HepG2 (cell line): ENCODE results near the gene MVP. TPM values are rescaled to one million over a fixed set of nuclear protein-coding genes. Genes with fewer than 3 reads are reported as not detected.
A peak's percentile ranks its signal among the peaks of the same experiment; 100 is the strongest.

Source experiments
- ATRX ChIP-seq: sonication (generic); formaldehyde crosslinking; IDR thresholded peaks from 2 replicates; pipeline ENCODE4 v1.4.0; 2020; ENCODE audit warnings: missing genetic modification reagents, borderline replicate concordance
- GATAD2A ChIP-seq: IDR thresholded peaks from 2 replicates; pipeline ENCODE4 v1.6.1; 2016
- HHEX ChIP-seq: IDR thresholded peaks from 2 replicates; pipeline ENCODE4 v1.6.1; 2016; ENCODE audit warnings: control low read depth
- HOXA9 ChIP-seq: sonication (generic); formaldehyde crosslinking; IDR thresholded peaks from 2 replicates; pipeline ENCODE4 v1.8.1; 2022; ENCODE audit warnings: missing genetic modification reagents, mild to moderate bottlenecking, moderate library complexity, borderline replicate concordance
- MEIS2 ChIP-seq: sonication (generic); formaldehyde crosslinking; IDR thresholded peaks from 2 replicates; pipeline ENCODE4 v1.9.0; 2021; ENCODE audit warnings: mild to moderate bottlenecking, missing genetic modification reagents
- MNT ChIP-seq: fragments of 450-650 bp; IDR thresholded peaks from 2 replicates; pipeline ENCODE4 v1.6.1; 2016
- MTA1 ChIP-seq: sonication (generic); formaldehyde crosslinking; IDR thresholded peaks from 2 replicates; pipeline ENCODE4 v1.4.0; 2020; ENCODE audit warnings: missing genetic modification reagents, mild to moderate bottlenecking, borderline replicate concordance
- PTBP1 ChIP-seq: fragments of 200-400 bp; formaldehyde crosslinking; IDR thresholded peaks from 2 replicates; pipeline ENCODE4 v1.6.1; 2018; ENCODE audit warnings: low read length, low read depth; ENCODE audit not compliant: poor library complexity, severe bottlenecking
- SATB2 ChIP-seq: sonication (generic); formaldehyde crosslinking; IDR thresholded peaks from 2 replicates; pipeline ENCODE4 v1.5.0; 2020; ENCODE audit warnings: missing genetic modification reagents
- TAF1 ChIP-seq: sonication (generic); formaldehyde crosslinking; IDR thresholded peaks from 2 replicates; pipeline ENCODE4 v1.4.0; 2020; ENCODE audit warnings: missing genetic modification reagents
- TEAD2 ChIP-seq: sonication (generic); formaldehyde crosslinking; IDR thresholded peaks from 2 replicates; pipeline ENCODE4 v1.9.0; 2021; ENCODE audit warnings: missing genetic modification reagents
- TEAD3 ChIP-seq: optimal IDR thresholded peaks from 2 replicates; pipeline ENCODE3; 2016; ENCODE audit warnings: borderline replicate concordance
- TSC22D2 ChIP-seq: sonication (generic); formaldehyde crosslinking; IDR thresholded peaks from 2 replicates; pipeline ENCODE4 v1.5.1; 2020; ENCODE audit warnings: missing genetic modification reagents, mild to moderate bottlenecking, borderline replicate concordance
- ZBTB20 ChIP-seq: sonication (generic); formaldehyde crosslinking; IDR thresholded peaks from 2 replicates; pipeline ENCODE4 v1.8.1; 2023; ENCODE audit warnings: missing genetic modification reagents, low read depth, mild to moderate bottlenecking, borderline replicate concordance
- ZBTB3 ChIP-seq: sonication (generic); formaldehyde crosslinking; IDR thresholded peaks from 2 replicates; pipeline ENCODE4 v1.4.0; 2020; ENCODE audit warnings: low read depth, mild to moderate bottlenecking, moderate library complexity, missing genetic modification reagents, borderline replicate concordance
- ZNF264 ChIP-seq: sonication (generic); formaldehyde crosslinking; IDR thresholded peaks from 2 replicates; pipeline ENCODE4 v1.4.0; 2020; ENCODE audit warnings: missing genetic modification reagents
- ZNF496 ChIP-seq: sonication (generic); formaldehyde crosslinking; IDR thresholded peaks from 2 replicates; pipeline ENCODE4 v1.8.1; 2023; ENCODE audit warnings: mild to moderate bottlenecking, moderate library complexity, missing genetic modification reagents; ENCODE audit not compliant: insufficient replicate concordance
- ZNF607 ChIP-seq: sonication (generic); formaldehyde crosslinking; IDR thresholded peaks from 2 replicates; pipeline ENCODE4 v1.5.1; 2020; ENCODE audit warnings: missing genetic modification reagents, mild to moderate bottlenecking, borderline replicate concordance
- ZNF816 ChIP-seq: sonication (generic); formaldehyde crosslinking; IDR thresholded peaks from 2 replicates; pipeline ENCODE4 v1.8.0; 2022; ENCODE audit warnings: missing genetic modification reagents, mild to moderate bottlenecking, borderline replicate concordance
- ZSCAN22 ChIP-seq: sonication (generic); formaldehyde crosslinking; IDR thresholded peaks from 2 replicates; pipeline ENCODE4 v1.4.0; 2020; ENCODE audit warnings: mild to moderate bottlenecking, missing genetic modification reagents
- polyA plus RNA-seq, 8 experiments: library from polyadenylated mRNA; depleted of rRNA in 3 of 8; stranded (reverse) in 7 of 8; unstranded in 1 of 8; fragments of >200 nt; fragmentation: Illumina TruSeq in 4 of 8; extraction: Trizol in 4 of 8; gene quantifications; 2 replicates each; pipeline versions ENCODE4 v1.2.1 to v1.2.3, GENCODE V29; 2011 to 2016; ENCODE audit warnings: low read depth in 4 of 8, missing spikeins in 1 of 8, mixed read lengths in 1 of 8; ENCODE audit not compliant: insufficient read depth in 1 of 8
- total RNA-seq, 5 experiments: library from RNA; depleted of rRNA; stranded (reverse); fragments of >200 nt; fragmentation: Illumina TruSeq; extraction: Trizol; gene quantifications; 2 replicates each; pipeline ENCODE4 v1.2.3, GENCODE V29; 2016; ENCODE audit warnings: low read depth in 1 of 5
- TF ChIP-seq, protein P1 (sequence below): sonication (generic); formaldehyde crosslinking; IDR thresholded peaks from 2 replicates; pipeline ENCODE4 v1.5.0; 2020; ENCODE audit warnings: missing genetic modification reagents, mild to moderate bottlenecking, borderline replicate concordance
- TF ChIP-seq, protein P2 (sequence below): IDR thresholded peaks from 2 replicates; pipeline ENCODE4 v1.6.1; 2016; ENCODE audit warnings: missing biosample characterization, missing genetic modification reagents, low read depth

MVP gene
- total and polyA plus RNA-seq, 2 of the 13 experiments (the other 11 are each of a cell fraction or from before 2014, with no cell fraction given): 22.9 to 43.5 TPM

- TF ChIP-seq ZBTB20 (CRISPR knock-in tag) (no peak; the same call in none of the 2 replicates), TEAD2 (CRISPR knock-in tag) (no peak; the same call in 1 of the 2 replicates), ZNF496 (CRISPR knock-in tag) (no peak), SATB2 (peak; percentile 36; the same call in 1 of the 2 replicates), MTA1 (CRISPR knock-in tag) (peak; percentile 76), PTBP1 (no peak), TEAD3 (CRISPR knock-in tag) (peak; percentile 93), ZSCAN22 (no peak), ATRX (CRISPR knock-in tag) (no peak), ZNF264 (no peak), TSC22D2 (peak; percentile 94; the same call in 1 of the 2 replicates), TAF1 (peak; percentile 95), HHEX (CRISPR knock-in tag) (no peak), ZNF816 (CRISPR knock-in tag) (peak; percentile 98), GATAD2A (CRISPR knock-in tag) (peak; percentile 81), MNT (peak; percentile 56), ZNF607 (CRISPR knock-in tag) (peak; percentile 97; the same call in 1 of the 2 replicates), MEIS2 (CRISPR knock-in tag) (peak; percentile 91), HOXA9 (CRISPR knock-in tag) (peak; percentile 90; the same call in 1 of the 2 replicates), ZBTB3 (CRISPR knock-in tag) (peak; percentile 59; the same call in 1 of the 2 replicates)
- TF ChIP-seq, protein P1, sequence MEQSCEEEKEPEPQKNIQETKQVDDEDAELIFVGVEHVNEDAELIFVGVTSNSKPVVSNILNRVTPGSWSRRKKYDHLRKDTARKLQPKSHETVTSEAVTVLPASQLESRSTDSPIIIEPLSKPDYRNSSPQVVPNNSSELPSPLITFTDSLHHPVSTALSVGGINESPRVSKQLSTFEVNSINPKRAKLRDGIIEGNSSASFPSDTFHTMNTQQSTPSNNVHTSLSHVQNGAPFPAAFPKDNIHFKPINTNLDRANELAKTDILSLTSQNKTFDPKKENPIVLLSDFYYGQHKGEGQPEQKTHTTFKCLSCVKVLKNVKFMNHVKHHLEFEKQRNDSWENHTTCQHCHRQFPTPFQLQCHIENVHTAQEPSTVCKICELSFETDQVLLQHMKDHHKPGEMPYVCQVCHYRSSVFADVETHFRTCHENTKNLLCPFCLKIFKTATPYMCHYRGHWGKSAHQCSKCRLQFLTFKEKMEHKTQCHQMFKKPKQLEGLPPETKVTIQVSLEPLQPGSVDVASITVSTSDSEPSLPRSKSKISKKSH (CRISPR knock-in tag): peak; percentile 98
- TF ChIP-seq, protein P2, sequence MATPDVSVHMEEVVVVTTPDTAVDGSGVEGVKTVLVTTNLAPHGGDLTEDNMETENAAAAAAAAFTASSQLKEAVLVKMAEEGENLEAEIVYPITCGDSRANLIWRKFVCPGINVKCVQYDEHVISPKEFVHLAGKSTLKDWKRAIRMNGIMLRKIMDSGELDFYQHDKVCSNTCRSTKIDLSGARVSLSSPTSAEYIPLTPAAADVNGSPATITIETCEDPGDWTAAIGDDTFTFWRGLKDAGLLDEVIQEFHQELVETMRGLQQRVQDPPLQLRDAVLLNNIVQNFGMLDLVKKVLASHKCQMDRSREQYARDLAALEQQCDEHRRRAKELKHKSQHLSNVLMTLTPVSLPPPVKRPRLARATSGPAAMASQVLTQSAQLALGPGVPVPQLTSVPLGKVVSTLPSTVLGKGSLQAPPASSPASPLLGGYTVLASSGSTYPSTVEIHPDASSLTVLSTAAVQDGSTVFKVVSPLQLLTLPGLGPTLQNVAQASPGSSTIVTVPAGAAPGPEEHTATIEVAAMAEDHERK (CRISPR knock-in tag): peak; percentile 78
These were observed 14.8 kb upstream of the MVP start (continued) for GRCh38 chr16:29805232-29806098.
